ENCODE measurements around the gene ZBTB20. TPM values are rescaled to one million over a fixed set of nuclear protein-coding genes. Genes with fewer than 3 reads are reported as not detected.
A peak's percentile ranks its signal among the peaks of the same experiment; 100 is the strongest.

ZBTB20 gene
- total RNA-seq, 6 experiments from 2014 or later = 36.7 to 59.4 (median 46.7) TPM

GRCh38 chr3:114799816-114800215 lies 347.3 kb downstream of the ZBTB20 start:
- Histone ChIP-seq H3K27ac (no peak overlapping the region), H3K4me3 (no peak overlapping the region), H3K27me3 (no peaks in the 10 kb centered on the region), H3K4me1 (peaks cover 0 to 18% (median 0%) of the 10 kb centered on the region in 4 donors), H3K9me3 (no peaks in the 10 kb centered on the region), H3K36me3 (no peaks in the 10 kb centered on the region)
- ATAC-seq (no peak), DNase-seq (no peak)
- TF ChIP-seq POLR2A (IDR thresholded peaks at IDR 0.05) = no peak
- intact Hi-C loops (cut with DNase I) = no loop called here
- 96% methylated on average over 4 of the region's 4 CpGs for WGBS (ENCODE audit: insufficient coverage, low coverage, low lambda C conversion rate, missing lambda C conversion rate)

- DNase-seq = no peak
- intact Hi-C loops (cut with DNase I) = no loop called here
- Histone ChIP-seq H3K36me3 (no peaks in the 10 kb centered on the region), H3K4me3 (no peak overlapping the region), H3K9me3 (no peaks in the 10 kb centered on the region), H3K27ac (peak overlapping the region in 1 of 3 donors; percentile 67), H3K4me1 (peaks cover 0 to 34% (median 4%) of the 10 kb centered on the region in 4 donors), H3K27me3 (no peaks in the 10 kb centered on the region)
- ATAC-seq = no peak
- TF ChIP-seq CTCF (IDR thresholded peaks at IDR 0.05) (no peak), POLR2A (IDR thresholded peaks at IDR 0.05) (no peak)
Observed at GRCh38 chr3:114796796-114797195, 350.3 kb downstream of the ZBTB20 start.

- ATAC-seq = peak; percentile 38 to 63 (median 46)
- H3K4me1 ChIP-seq = peaks cover 0 to 40% (median 6%) of the 10 kb centered on the region in 4 donors
- H3K27ac ChIP-seq = peak overlapping the region in 2 of 3 donors; percentile 49 to 67
- H3K27me3 ChIP-seq = no peaks in the 10 kb centered on the region
- no peaks in the 10 kb centered on the region for H3K9me3 ChIP-seq
- intact Hi-C loops (cut with DNase I) = no loop called here
- no peak for TF ChIP-seq POLR2A (IDR thresholded peaks at IDR 0.05)
- TF ChIP-seq CTCF (IDR thresholded peaks at IDR 0.05) = no peak
- H3K4me3 ChIP-seq = peak overlapping the region in 2 of 3 donors; percentile 6 to 17
- H3K36me3 ChIP-seq = no peaks in the 10 kb centered on the region
- no peak for DNase-seq
- 17% methylated on average over 2 of the region's 2 CpGs for WGBS (ENCODE audit: insufficient coverage, low coverage, low lambda C conversion rate, missing lambda C conversion rate)
Observed at GRCh38 chr3:114794894-114795630, 352.0 kb downstream of the ZBTB20 start.

GRCh38 chr3:114792159-114792918 lies 354.7 kb downstream of the ZBTB20 start:
- DNase-seq (no peak), ATAC-seq (peak; percentile 59 to 71 (median 65))
- Histone ChIP-seq H3K27me3 (no peaks in the 10 kb centered on the region), H3K4me1 (peaks cover 0 to 41% (median 6%) of the 10 kb centered on the region in 4 donors), H3K36me3 (no peaks in the 10 kb centered on the region), H3K27ac (peak overlapping the region in 1 of 3 donors; percentile 31), H3K9me3 (no peaks in the 10 kb centered on the region), H3K4me3 (no peak overlapping the region)
- WGBS (ENCODE audit: insufficient coverage, low coverage, low lambda C conversion rate, missing lambda C conversion rate) = 34% methylated on average over 2 of the region's 2 CpGs
- TF ChIP-seq POLR2A (IDR thresholded peaks at IDR 0.05) (no peak), CTCF (IDR thresholded peaks at IDR 0.05) (no peak)
- intact Hi-C loops (cut with DNase I) = no loop called here

- Histone ChIP-seq H3K36me3 (no peaks in the 10 kb centered on the region), H3K27ac (no peak overlapping the region), H3K27me3 (no peaks in the 10 kb centered on the region), H3K4me3 (no peak overlapping the region), H3K9me3 (no peaks in the 10 kb centered on the region), H3K4me1 (peaks cover 0 to 28% (median 6%) of the 10 kb centered on the region in 4 donors)
- intact Hi-C loops (cut with DNase I) = no loop called here
- no peak for ATAC-seq
- TF ChIP-seq CTCF (IDR thresholded peaks at IDR 0.05) = no peak
- no peak for TF ChIP-seq POLR2A (IDR thresholded peaks at IDR 0.05)
- DNase-seq = no peak
Observed at GRCh38 chr3:114790752-114791151, 356.3 kb downstream of the ZBTB20 start.

All from right lobe of liver (tissue), 6 donors.